Endothelial cell (in vitro differentiated cells): ENCODE results near the gene PFDN1. TPM values are rescaled to one million over a fixed set of nuclear protein-coding genes. Genes with fewer than 3 reads are reported as not detected.
A peak's percentile ranks its signal among the peaks of the same experiment; 100 is the strongest.

Source experiments
- DNase-seq: peaks from one replicate; pipeline ENCODE4 v3.0.0; 2021; ENCODE audit warnings: low spot score
- H3K27ac Mint-ChIP-seq: one replicate; pipeline ENCODE4 v1.8.0; 2021; ENCODE audit warnings: mixed read lengths, inconsistent platforms; ENCODE audit not compliant: unreplicated experiment
- H3K27me3 Mint-ChIP-seq: one replicate; pipeline ENCODE4 v1.8.0; 2021; ENCODE audit warnings: mild to moderate bottlenecking, moderate library complexity, mixed read lengths, inconsistent platforms; ENCODE audit not compliant: unreplicated experiment
- H3K36me3 Mint-ChIP-seq: one replicate; pipeline ENCODE4 v1.8.0; 2021; ENCODE audit warnings: mild to moderate bottlenecking, low read depth, mixed read lengths, inconsistent platforms; ENCODE audit not compliant: unreplicated experiment
- H3K4me1 Mint-ChIP-seq: one replicate; pipeline ENCODE4 v1.8.0; 2021; ENCODE audit warnings: mild to moderate bottlenecking, mixed read lengths, inconsistent platforms; ENCODE audit not compliant: unreplicated experiment
- H3K4me3 Mint-ChIP-seq: one replicate; pipeline ENCODE4 v1.8.0; 2021; ENCODE audit warnings: mild to moderate bottlenecking, mixed read lengths, inconsistent platforms; ENCODE audit not compliant: unreplicated experiment
- H3K9me3 Mint-ChIP-seq: one replicate; pipeline ENCODE4 v1.8.0; 2021; ENCODE audit warnings: mixed read lengths, inconsistent platforms; ENCODE audit not compliant: unreplicated experiment
- total RNA-seq: library from RNA; stranded (reverse); fragmentation: NEBNext Ultra II Directional; extraction: Animal tissue kit (Norgen Biotek cat#: 25700); gene quantifications from one replicate; pipeline ENCODE4 v1.2.1, GENCODE V29; 2021; ENCODE audit not compliant: unreplicated experiment
- TF ChIP-seq, protein P1 (sequence below): fragments of 200-600 bp; sonication (generic); IDR thresholded peaks from one replicate; pipeline ENCODE4 v1.5.0; 2021; ENCODE audit warnings: antibody characterized with exemption; ENCODE audit not compliant: unreplicated experiment

The PFDN1 gene
- total RNA-seq, 1 donor from 2014 or later: 86.2 TPM

DNA sequence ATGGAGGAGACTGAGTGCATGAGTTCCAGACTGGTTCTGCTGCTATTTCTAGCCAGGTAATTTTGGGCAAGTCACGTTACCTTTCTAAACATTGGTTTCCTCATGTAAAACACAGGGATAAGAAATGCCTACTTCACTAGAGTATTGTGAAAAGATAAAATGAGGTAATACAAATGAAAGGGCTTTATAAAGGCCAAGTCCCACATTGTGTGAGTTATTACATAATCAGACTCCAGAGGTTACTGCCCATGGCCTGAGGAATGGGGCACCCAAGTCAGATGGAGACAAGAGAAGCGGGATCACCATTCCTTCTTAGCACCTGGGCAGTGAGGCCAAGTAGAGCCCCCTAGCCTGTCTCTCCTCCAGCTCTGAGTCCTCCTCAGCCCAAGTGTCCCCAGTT lies 36.0 kb upstream of the PFDN1 start:
- Mint-ChIP-seq H3K36me3 (peaks cover 47% of the 10 kb centered on the region), H3K9me3 (no peaks in the 10 kb centered on the region), H3K4me1 (peaks cover 34% of the 10 kb centered on the region), H3K27ac (no peak overlapping the region), H3K4me3 (no peak overlapping the region), H3K27me3 (no peaks in the 10 kb centered on the region)
- TF ChIP-seq, protein P1, sequence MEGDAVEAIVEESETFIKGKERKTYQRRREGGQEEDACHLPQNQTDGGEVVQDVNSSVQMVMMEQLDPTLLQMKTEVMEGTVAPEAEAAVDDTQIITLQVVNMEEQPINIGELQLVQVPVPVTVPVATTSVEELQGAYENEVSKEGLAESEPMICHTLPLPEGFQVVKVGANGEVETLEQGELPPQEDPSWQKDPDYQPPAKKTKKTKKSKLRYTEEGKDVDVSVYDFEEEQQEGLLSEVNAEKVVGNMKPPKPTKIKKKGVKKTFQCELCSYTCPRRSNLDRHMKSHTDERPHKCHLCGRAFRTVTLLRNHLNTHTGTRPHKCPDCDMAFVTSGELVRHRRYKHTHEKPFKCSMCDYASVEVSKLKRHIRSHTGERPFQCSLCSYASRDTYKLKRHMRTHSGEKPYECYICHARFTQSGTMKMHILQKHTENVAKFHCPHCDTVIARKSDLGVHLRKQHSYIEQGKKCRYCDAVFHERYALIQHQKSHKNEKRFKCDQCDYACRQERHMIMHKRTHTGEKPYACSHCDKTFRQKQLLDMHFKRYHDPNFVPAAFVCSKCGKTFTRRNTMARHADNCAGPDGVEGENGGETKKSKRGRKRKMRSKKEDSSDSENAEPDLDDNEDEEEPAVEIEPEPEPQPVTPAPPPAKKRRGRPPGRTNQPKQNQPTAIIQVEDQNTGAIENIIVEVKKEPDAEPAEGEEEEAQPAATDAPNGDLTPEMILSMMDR: no peak
- DNase-seq: no peak

GRCh38 chr5:140338336-140338735 lies 35.4 kb upstream of the PFDN1 start:
- peaks cover 51% of the 10 kb centered on the region for H3K36me3 Mint-ChIP-seq
- H3K4me1 Mint-ChIP-seq: peaks cover 31% of the 10 kb centered on the region
- H3K27me3 Mint-ChIP-seq: no peaks in the 10 kb centered on the region
- TF ChIP-seq, protein P1: no peak
- no peak overlapping the region for H3K27ac Mint-ChIP-seq
- H3K4me3 Mint-ChIP-seq: no peak overlapping the region
- no peak for DNase-seq
- no peaks in the 10 kb centered on the region for H3K9me3 Mint-ChIP-seq

DNA sequence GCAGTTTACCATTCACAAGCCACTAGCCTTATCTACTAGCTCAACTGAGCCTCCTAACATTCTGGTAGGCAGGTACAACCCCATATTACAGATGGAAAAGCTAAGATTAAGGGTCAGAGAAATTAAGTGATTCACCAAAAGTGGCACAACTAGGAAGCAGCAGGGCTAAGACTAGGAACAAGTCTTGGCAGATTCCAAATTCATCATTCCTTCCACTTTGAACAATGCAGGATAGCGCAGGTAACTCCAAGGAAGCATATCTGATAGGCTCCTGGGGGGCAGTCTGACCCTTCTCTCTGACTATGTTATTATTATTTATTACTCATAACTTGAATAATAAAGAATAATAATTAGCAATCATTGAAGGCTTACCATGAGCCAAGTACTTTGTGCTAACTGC lies 35.0 kb upstream of the PFDN1 start:
- TF ChIP-seq, protein P1: no peak
- H3K27me3 Mint-ChIP-seq: no peaks in the 10 kb centered on the region
- peaks cover 27% of the 10 kb centered on the region for H3K4me1 Mint-ChIP-seq
- DNase-seq: no peak
- H3K27ac Mint-ChIP-seq: no peak overlapping the region
- H3K4me3 Mint-ChIP-seq: no peak overlapping the region
- no peaks in the 10 kb centered on the region for H3K9me3 Mint-ChIP-seq
- peaks cover 52% of the 10 kb centered on the region for H3K36me3 Mint-ChIP-seq

GRCh38 chr5:140336388-140336787 lies 33.5 kb upstream of the PFDN1 start:
- Mint-ChIP-seq H3K9me3 (no peaks in the 10 kb centered on the region), H3K4me1 (peaks cover 15% of the 10 kb centered on the region), H3K36me3 (peaks cover 56% of the 10 kb centered on the region), H3K27me3 (no peaks in the 10 kb centered on the region), H3K27ac (peak overlapping the region; percentile 30), H3K4me3 (peak overlapping the region; percentile 21)
- TF ChIP-seq, protein P1: no peak
- no peak for DNase-seq

- Mint-ChIP-seq H3K4me3 (no peak overlapping the region), H3K27ac (no peak overlapping the region)
Observed at GRCh38 chr5:140331638-140332037, 28.7 kb upstream of the PFDN1 start.

More at GRCh38 chr5:140331638-140332037, 28.7 kb upstream of the PFDN1 start:
- no peak for DNase-seq
- H3K36me3 Mint-ChIP-seq: peaks cover 41% of the 10 kb centered on the region
- TF ChIP-seq, protein P1: no peak
- H3K27me3 Mint-ChIP-seq: peaks cover 9% of the 10 kb centered on the region
- H3K4me1 Mint-ChIP-seq: peaks cover 39% of the 10 kb centered on the region
- H3K9me3 Mint-ChIP-seq: no peaks in the 10 kb centered on the region
